ENCODE data around the gene IDH3A.

Gene IDH3A

DNA sequence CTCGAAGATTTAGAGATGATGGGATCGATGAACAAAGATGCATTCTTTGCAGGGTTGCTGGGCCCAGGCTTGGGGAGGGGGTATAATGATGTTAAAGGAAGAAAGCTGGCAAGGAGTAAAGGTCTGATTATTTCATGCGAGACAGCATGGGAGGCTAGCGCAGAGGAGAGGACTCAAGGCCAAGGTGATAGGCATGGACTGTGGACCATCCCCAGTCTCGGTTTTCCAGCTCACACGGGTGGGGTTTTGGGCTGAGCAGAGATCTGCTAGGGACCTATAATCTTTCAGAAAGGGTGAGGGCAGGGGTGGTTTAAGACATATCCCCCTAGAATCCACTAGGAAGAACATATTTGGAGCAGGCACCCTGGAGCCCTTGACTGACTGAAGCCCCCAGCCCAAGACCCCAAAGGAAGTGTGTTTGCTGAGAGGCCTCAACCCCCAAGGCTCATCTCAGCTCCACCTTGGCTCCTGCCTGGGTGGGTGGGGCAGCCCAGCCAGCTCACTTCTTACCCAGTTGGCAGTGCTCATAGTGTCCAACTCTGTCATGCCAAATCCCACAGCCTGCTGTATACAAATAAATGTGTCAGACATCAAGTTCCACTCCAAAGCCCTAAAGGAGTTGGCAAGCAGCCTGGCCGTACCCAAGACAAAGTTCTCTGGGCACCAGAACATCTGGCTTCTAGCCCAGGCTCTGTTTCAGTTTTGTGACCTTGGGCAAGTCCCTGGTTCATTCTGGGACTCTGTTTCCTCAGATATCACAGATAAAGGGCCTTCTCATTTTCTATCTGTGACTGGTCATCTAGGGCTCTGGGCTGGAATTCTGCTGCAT lies 67.3 kb downstream of the IDH3A start:
- Histone ChIP-seq H3K4me1 (ENCODE audit: control insufficient read depth in 1 of 2, insufficient read depth in 2 of 2, low read length in 2 of 2) (peaks cover 36 to 46% of the 10 kb centered on the region in 2 donors), H3K9ac (ENCODE audit: low read depth in 1 of 2, low read length in 2 of 2) (peak overlapping the region; percentile 2 to 51), H3K36me3 (ENCODE audit: control insufficient read depth in 1 of 2, insufficient read depth in 2 of 2, low read length in 2 of 2) (no peaks in the 10 kb centered on the region), H3K9me3 (ENCODE audit: control insufficient read depth in 1 of 2, low read length in 2 of 2) (no peaks in the 10 kb centered on the region), H3K27me3 (ENCODE audit: control insufficient read depth in 1 of 2, insufficient read depth in 2 of 2, low read length in 2 of 2) (no peaks in the 10 kb centered on the region), H3K27ac (ENCODE audit: low read depth, low read length) (peak overlapping the region; percentile 66), H3K4me3 (ENCODE audit: low read depth in 1 of 2, low read length in 2 of 2) (no peak overlapping the region)

DNA sequence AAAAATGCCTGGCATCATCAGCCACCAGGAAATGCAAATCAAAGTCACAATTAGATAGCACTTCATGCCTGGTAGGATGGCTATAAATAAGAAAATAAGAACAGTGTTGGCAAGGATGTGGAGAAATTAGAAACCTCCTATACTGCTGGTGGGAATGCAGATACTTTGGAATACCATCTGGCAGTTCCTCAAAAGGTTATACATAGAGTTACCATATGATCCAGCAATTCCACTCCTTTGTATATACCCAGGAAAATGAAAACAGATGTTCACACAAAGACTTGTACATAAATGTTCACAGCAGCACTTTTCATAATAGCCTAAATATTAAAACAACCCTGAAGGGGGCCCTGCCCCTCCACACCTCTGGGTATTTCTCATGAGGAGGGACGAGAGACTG lies 71.6 kb downstream of the IDH3A start:
- H3K27me3 ChIP-seq (ENCODE audit: control insufficient read depth in 1 of 2, insufficient read depth in 2 of 2, low read length in 2 of 2) = no peaks in the 10 kb centered on the region
- H3K9ac ChIP-seq (ENCODE audit: low read depth in 1 of 2, low read length in 2 of 2) = no peak overlapping the region
- no peaks in the 10 kb centered on the region for H3K36me3 ChIP-seq (ENCODE audit: control insufficient read depth in 1 of 2, insufficient read depth in 2 of 2, low read length in 2 of 2)
- H3K9me3 ChIP-seq (ENCODE audit: control insufficient read depth in 1 of 2, low read length in 2 of 2) = peaks cover 0 to 2% of the 10 kb centered on the region in 2 donors
- peaks cover 15 to 24% of the 10 kb centered on the region in 2 donors for H3K4me1 ChIP-seq (ENCODE audit: control insufficient read depth in 1 of 2, insufficient read depth in 2 of 2, low read length in 2 of 2)
- H3K4me3 ChIP-seq (ENCODE audit: low read depth in 1 of 2, low read length in 2 of 2) = no peak overlapping the region
- H3K27ac ChIP-seq (ENCODE audit: low read depth, low read length) = no peak overlapping the region

Measured in duodenal mucosa (tissue), 2 donors.